Psoas muscle (tissue), 8 donors: Measurements from ENCODE around the gene SULT1C3. TPM values are rescaled to one million over a fixed set of nuclear protein-coding genes. Genes with fewer than 3 reads are reported as not detected.

Source experiments
- ATAC-seq, 4 donors: fragments of 200-7000 bp; cut with Tn5 transposase; one replicate each; pipeline ENCODE4 v1.9.1; 2020; ENCODE audit warnings: moderate library complexity in 3 of 4, mild to moderate bottlenecking in 2 of 4
- DNase-seq, 2 donors: peaks; one replicate each; pipeline ENCODE4 v3.0.0-alpha.2; 2020
- H3K27ac ChIP-seq: fragments of 200-600 bp; one replicate; pipeline ENCODE4 v1.8.0; 2022
- H3K27me3 ChIP-seq, 3 donors: fragments of 200-600 bp in 1 of 3; one replicate each; pipeline versions ENCODE4 v1.6.1 to v1.8.0; 2013 to 2022; ENCODE audit warnings: low read length in 2 of 3, mild to moderate bottlenecking in 2 of 3, moderate library complexity in 1 of 3; ENCODE audit not compliant: insufficient read depth in 3 of 3
- H3K36me3 ChIP-seq, 2 donors: fragments of 200-600 bp in 1 of 2; one replicate each; pipeline versions ENCODE4 v1.6.1 to v1.8.0; 2013 to 2022; ENCODE audit warnings: low read depth in 1 of 2, mild to moderate bottlenecking in 1 of 2, moderate library complexity in 1 of 2; ENCODE audit not compliant: insufficient read depth in 1 of 2
- H3K4me1 ChIP-seq: fragments of 200-600 bp; one replicate; pipeline ENCODE4 v1.8.0; 2022
- H3K4me3 ChIP-seq: fragments of 200-600 bp; one replicate; pipeline ENCODE4 v1.8.0; 2022; ENCODE audit warnings: mild to moderate bottlenecking
- H3K9me3 ChIP-seq: fragments of 200-600 bp; one replicate; pipeline ENCODE4 v1.8.0; 2022
- CTCF ChIP-seq: fragments of 200-600 bp; IDR thresholded peaks from one replicate; pipeline ENCODE4 v1.8.0; 2022; ENCODE audit warnings: antibody characterized with exemption
- WGBS, 3 donors: extraction: QIAGEN DNeasy Blood & Tissue Kit; methylation state at CpG; one replicate each; pipeline versions ENCODE4 v1.1.6 to v1.1.7; 2013; 5-methylcytosine and 5-hydroxymethylcytosine counted together
- intact Hi-C, 2 donors: fragments of 100-400 bp; cut with DNase I; formaldehyde crosslinking; loops; one replicate each; pipeline versions ENCODE4 v1.11.0 to v1.14.2; 2022
- polyA plus RNA-seq, 3 donors: library from polyadenylated mRNA; stranded (reverse); fragments of 200-250 nt; gene quantifications; one replicate each; pipeline ENCODE4 v1.2.3, GENCODE V29; 2013
- total RNA-seq, 4 donors: library from RNA; stranded (reverse); fragmentation: NEBNext Ultra II Directional in 2 of 4; extraction: Animal tissue kit (Norgen Biotek cat#: 25700) in 2 of 4; gene quantifications; one replicate each; pipeline versions ENCODE4 v1.2.1 to v1.2.4, GENCODE V29; 2021 to 2023
- donor health status: healthy with polysubstance abuse.
- donor health status: DM: no; HTN: no; CAD: no; lungs with moderate emphysema.
- donor health status: Bipolar disorder and iron deficiency.
- donor health status: healthy.
- donor health status: DM: yes; HTN: yes; CAD: no.
- donor health status: DM: no; HTN: no; CAD: no.
- donor health status: DM: no; HTN: no; CAD: no.
- donor health status: DM: yes; HTN: yes; CAD: no.

The SULT1C3 gene
- total and polyA plus RNA-seq, 7 donors, result not detected

GRCh38 chr2:108200569-108200968 lies 39.2 kb upstream of the SULT1C3 start:
- WGBS, 3 donors, result 90 to 95% (median 91%) methylated on average over 7 of the region's 7 CpGs
- Histone ChIP-seq H3K27ac (no peak overlapping the region), H3K36me3 (no peaks in the 10 kb centered on the region), H3K27me3 (no peaks in the 10 kb centered on the region), H3K4me1 (no peaks in the 10 kb centered on the region), H3K9me3 (peaks cover 14% of the 10 kb centered on the region), H3K4me3 (no peak overlapping the region)
- DNase-seq (no peak), ATAC-seq (no peak)
- intact Hi-C loops, result no loop called here
- TF ChIP-seq CTCF, result no peak

DNA sequence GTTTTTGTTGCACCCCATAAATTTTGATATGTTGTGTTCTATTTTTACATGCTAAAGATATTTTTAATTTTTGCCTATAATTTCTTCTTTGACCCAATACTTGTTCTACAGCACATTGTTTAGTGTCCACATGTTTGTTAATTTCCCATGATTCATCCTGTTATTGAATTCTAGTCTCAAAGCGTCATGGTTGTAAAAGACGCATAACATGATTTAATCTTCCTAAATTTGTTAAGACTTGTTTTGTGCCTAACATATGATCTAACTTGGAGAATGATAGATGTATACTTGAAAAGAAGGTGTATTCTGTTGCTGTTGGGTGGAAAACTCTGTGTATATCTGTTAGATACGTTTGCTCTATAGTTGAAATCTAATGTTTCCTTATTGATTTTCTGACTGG lies 27.1 kb upstream of the SULT1C3 start:
- WGBS, 3 donors, result 76 to 78% (median 78%) methylated on average over 3 of the region's 3 CpGs
- intact Hi-C loops, result no loop called here
- H3K4me1 ChIP-seq, result no peaks in the 10 kb centered on the region
- no peak for DNase-seq
- H3K36me3 ChIP-seq, result no peaks in the 10 kb centered on the region
- peaks cover 0 to 4% (median 2%) of the 10 kb centered on the region in 3 donors for H3K27me3 ChIP-seq
- no peak for TF ChIP-seq CTCF
- H3K4me3 ChIP-seq, result no peak overlapping the region
- no peak overlapping the region for H3K27ac ChIP-seq
- peaks cover 13% of the 10 kb centered on the region for H3K9me3 ChIP-seq
- no peak for ATAC-seq

DNA sequence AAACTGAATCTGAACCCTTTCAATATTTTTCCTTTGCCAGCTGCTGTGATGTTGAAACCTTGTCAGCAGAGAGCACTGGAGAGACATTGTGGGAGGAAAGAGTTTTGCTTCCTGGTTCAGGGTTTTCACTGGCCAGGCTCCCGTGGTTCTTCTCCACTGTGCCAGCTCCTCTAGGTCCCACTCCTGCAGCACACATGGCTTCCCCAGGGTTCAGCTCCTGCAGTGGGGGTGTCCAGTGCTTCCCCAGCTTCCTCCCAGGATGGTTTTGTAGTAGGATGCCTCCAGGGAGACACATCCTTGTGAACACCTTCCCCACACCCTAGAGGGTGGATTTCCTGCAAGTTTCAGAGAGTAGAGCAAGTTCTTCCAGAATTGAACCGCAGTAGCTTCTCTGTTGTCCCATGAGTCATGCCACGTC lies 24.0 kb upstream of the SULT1C3 start:
- no peak overlapping the region for H3K4me3 ChIP-seq
- peak; percentile 14 for TF ChIP-seq CTCF
- peaks cover under 1% of the 10 kb centered on the region for H3K9me3 ChIP-seq
- DNase-seq (no peak), ATAC-seq (no peak)
- no peak overlapping the region for H3K27ac ChIP-seq
- H3K36me3 ChIP-seq, result no peaks in the 10 kb centered on the region
- no peaks in the 10 kb centered on the region for H3K4me1 ChIP-seq
- intact Hi-C loops, result no loop called here
- H3K27me3 ChIP-seq, result peaks cover 0 to 4% (median 0%) of the 10 kb centered on the region in 3 donors
- WGBS, 3 donors, result 27 to 46% (median 33%) methylated on average over 3 of the region's 3 CpGs

DNA sequence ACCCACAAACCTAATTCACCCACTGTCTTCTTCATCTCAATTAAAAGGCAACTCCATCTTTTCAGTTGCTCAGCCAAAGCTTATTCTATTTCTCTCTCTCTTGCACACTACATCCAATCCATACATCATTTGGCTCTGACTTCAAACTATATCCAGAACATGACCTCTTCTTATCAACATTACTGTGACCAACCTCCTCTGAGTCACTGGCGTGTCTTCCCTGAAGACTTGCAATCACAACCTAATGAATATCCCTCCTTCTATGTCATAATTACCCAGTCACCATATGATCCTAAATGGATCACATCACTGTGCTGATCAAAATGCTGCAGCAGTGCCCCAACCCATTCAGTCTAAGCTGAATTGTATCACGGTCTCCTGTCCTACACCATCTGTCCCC lies 22.6 kb upstream of the SULT1C3 start:
- 93 to 96% (median 95%) methylated on average over 2 of the region's 2 CpGs for WGBS, 3 donors
- DNase-seq, result no peak
- no peaks in the 10 kb centered on the region for H3K36me3 ChIP-seq
- H3K4me3 ChIP-seq, result no peak overlapping the region
- H3K4me1 ChIP-seq, result no peaks in the 10 kb centered on the region
- H3K27ac ChIP-seq, result no peak overlapping the region
- ATAC-seq, result no peak
- TF ChIP-seq CTCF, result no peak
- H3K9me3 ChIP-seq, result no peaks in the 10 kb centered on the region
- H3K27me3 ChIP-seq, result peaks cover 0 to 4% (median 0%) of the 10 kb centered on the region in 3 donors
- intact Hi-C loops, result no loop called here

GRCh38 chr2:108219688-108220087 lies 20.1 kb upstream of the SULT1C3 start:
- intact Hi-C loops, result no loop called here

More at GRCh38 chr2:108219688-108220087, 20.1 kb upstream of the SULT1C3 start:
- Histone ChIP-seq H3K27me3 (peaks cover 0 to 4% (median 0%) of the 10 kb centered on the region in 3 donors), H3K4me1 (no peaks in the 10 kb centered on the region), H3K27ac (no peak overlapping the region), H3K36me3 (no peaks in the 10 kb centered on the region), H3K4me3 (no peak overlapping the region), H3K9me3 (no peaks in the 10 kb centered on the region)
- DNase-seq (no peak), ATAC-seq (no peak)
- 42 to 68% (median 43%) methylated on average over 3 of the region's 3 CpGs for WGBS, 3 donors
- no peak for TF ChIP-seq CTCF
